ENCODE measurements around the gene TMEM95.

DNA sequence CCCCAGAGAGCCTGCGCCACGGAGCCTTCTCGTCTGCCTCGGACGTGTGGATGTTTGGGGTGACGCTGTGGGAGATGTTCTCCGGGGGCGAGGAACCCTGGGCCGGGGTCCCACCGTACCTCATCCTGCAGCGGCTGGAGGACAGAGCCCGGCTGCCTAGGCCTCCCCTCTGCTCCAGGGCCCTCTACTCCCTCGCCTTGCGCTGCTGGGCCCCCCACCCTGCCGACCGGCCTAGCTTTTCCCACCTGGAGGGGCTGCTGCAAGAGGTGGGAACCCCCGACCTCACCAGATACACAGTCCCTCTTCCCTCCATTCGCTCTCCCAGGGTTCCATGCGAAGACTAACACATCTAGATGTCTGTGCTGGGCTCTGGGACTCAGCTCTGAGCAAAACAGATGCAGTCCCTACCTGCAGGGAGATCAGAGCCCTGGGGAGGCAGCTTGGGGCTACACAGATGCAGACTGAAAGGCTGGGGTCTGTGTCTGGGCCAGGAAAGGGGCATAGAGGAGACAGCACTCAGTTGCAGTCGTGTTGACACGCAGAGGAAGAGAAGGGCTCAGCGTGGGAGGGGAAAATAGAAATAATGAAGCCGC, 29.6 kb downstream of the TMEM95 start:
- TF ChIP-seq, protein P1, sequence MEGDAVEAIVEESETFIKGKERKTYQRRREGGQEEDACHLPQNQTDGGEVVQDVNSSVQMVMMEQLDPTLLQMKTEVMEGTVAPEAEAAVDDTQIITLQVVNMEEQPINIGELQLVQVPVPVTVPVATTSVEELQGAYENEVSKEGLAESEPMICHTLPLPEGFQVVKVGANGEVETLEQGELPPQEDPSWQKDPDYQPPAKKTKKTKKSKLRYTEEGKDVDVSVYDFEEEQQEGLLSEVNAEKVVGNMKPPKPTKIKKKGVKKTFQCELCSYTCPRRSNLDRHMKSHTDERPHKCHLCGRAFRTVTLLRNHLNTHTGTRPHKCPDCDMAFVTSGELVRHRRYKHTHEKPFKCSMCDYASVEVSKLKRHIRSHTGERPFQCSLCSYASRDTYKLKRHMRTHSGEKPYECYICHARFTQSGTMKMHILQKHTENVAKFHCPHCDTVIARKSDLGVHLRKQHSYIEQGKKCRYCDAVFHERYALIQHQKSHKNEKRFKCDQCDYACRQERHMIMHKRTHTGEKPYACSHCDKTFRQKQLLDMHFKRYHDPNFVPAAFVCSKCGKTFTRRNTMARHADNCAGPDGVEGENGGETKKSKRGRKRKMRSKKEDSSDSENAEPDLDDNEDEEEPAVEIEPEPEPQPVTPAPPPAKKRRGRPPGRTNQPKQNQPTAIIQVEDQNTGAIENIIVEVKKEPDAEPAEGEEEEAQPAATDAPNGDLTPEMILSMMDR (conservative IDR thresholded peaks at IDR 0.05), result no peak
- no peak for TF ChIP-seq EZH2 (IDR thresholded peaks at IDR 0.05; ENCODE audit: low read depth)
